Measurements from ENCODE around the gene SEMA5A. TPM values are rescaled to one million over a fixed set of nuclear protein-coding genes. Genes with fewer than 3 reads are reported as not detected.

Gene SEMA5A
- total RNA-seq, 6 experiments from 2014 or later: 3.1 to 12.6 (median 5.7) TPM

DNA sequence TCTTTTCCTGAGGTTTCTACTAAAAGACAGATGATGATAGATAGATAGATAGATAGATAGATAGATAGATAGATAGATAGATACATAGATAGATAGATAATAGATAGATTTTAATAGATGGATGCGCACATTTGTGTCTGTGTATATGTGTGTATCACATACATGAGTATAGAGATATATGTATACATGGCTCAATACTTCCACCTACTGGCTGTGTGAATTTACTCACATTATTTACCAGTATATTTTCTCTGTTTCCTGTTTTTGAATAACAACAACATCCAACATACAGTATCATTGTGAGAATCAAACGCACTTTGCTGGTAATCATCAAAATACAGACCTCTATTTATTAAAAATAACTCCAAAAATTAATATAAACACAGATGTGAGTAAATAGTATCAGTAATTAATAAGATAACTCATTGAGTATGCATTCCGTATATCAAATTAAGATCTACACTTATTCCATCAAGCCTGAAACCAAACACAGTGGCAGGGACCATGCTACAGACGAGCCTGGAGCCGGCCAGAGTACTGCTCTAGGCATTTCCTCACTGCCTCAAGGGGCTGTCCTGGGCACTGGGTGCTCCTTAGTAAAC, 338.0 kb downstream of the SEMA5A start:
- no peaks in the 10 kb centered on the region for H3K27me3 ChIP-seq
- WGBS (ENCODE audit: insufficient coverage, low coverage, low lambda C conversion rate, missing lambda C conversion rate): 39% methylated on average over 5 of the region's 5 CpGs
- no peaks in the 10 kb centered on the region for H3K4me1 ChIP-seq
- ATAC-seq (peak; percentile 50 to 66 (median 58)), DNase-seq (no peak)
- no peaks in the 10 kb centered on the region for H3K36me3 ChIP-seq
- intact Hi-C loops (cut with DNase I): no loop called here
- TF ChIP-seq POLR2A (IDR thresholded peaks at IDR 0.05): no peak
- TF ChIP-seq, protein P1, sequence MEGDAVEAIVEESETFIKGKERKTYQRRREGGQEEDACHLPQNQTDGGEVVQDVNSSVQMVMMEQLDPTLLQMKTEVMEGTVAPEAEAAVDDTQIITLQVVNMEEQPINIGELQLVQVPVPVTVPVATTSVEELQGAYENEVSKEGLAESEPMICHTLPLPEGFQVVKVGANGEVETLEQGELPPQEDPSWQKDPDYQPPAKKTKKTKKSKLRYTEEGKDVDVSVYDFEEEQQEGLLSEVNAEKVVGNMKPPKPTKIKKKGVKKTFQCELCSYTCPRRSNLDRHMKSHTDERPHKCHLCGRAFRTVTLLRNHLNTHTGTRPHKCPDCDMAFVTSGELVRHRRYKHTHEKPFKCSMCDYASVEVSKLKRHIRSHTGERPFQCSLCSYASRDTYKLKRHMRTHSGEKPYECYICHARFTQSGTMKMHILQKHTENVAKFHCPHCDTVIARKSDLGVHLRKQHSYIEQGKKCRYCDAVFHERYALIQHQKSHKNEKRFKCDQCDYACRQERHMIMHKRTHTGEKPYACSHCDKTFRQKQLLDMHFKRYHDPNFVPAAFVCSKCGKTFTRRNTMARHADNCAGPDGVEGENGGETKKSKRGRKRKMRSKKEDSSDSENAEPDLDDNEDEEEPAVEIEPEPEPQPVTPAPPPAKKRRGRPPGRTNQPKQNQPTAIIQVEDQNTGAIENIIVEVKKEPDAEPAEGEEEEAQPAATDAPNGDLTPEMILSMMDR (IDR thresholded peaks at IDR 0.05): peak; percentile 49 to 56 (median 53)
- H3K9me3 ChIP-seq: no peaks in the 10 kb centered on the region
- H3K4me3 ChIP-seq: no peak overlapping the region
- no peak overlapping the region for H3K27ac ChIP-seq

DNA sequence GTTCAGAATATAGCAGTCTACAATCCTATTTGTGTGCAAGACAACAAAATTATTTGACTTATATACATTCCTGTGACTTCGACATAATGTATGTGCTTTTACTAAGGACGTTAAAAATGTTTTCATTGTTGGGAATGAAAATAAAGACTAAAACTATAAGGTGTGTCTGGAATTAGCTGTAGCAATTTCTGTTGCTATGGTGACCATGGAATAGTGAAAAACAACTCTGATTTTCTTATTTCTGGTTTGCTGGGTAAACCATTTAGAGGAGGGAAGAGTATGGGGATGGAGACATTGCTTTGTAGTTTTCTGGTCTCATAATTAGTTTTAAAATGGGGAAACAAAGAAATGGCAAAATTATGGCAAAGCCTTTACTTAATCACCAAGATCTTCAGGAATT, 343.2 kb downstream of the SEMA5A start:
- Histone ChIP-seq H3K27me3 (no peaks in the 10 kb centered on the region), H3K4me1 (no peaks in the 10 kb centered on the region), H3K36me3 (no peaks in the 10 kb centered on the region), H3K9me3 (no peaks in the 10 kb centered on the region), H3K27ac (no peak overlapping the region), H3K4me3 (no peak overlapping the region)
- ATAC-seq (no peak), DNase-seq (no peak)
- 82% methylated on average over 2 of the region's 2 CpGs for WGBS (ENCODE audit: insufficient coverage, low coverage, low lambda C conversion rate, missing lambda C conversion rate)
- intact Hi-C loops (cut with DNase I): no loop called here
- TF ChIP-seq, protein P1 (IDR thresholded peaks at IDR 0.05): no peak
- no peak for TF ChIP-seq POLR2A (IDR thresholded peaks at IDR 0.05)

DNA sequence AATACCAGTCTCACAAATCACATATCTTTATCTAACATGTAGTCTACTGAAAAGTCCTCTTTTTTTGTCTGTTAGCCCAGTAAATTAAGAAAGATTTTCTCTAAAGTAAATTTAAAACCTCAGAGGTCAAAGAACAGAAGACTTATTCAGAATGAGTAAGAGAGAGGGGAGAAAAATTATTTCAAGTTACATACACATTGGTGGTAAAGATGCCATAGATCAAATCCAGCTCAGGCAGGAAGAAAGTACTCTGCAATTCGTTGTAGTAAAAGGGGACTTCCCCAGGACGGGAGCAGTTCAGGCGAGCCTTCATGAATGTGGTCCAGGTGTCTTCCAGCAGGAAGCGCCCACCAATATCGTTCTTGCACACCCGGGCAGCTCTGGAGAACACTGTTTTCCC, 344.1 kb downstream of the SEMA5A start:
- ATAC-seq: no peak
- no peak overlapping the region for H3K4me3 ChIP-seq
- no peak for DNase-seq
- no peaks in the 10 kb centered on the region for H3K9me3 ChIP-seq
- intact Hi-C loops (cut with DNase I): no loop called here
- TF ChIP-seq, protein P1 (IDR thresholded peaks at IDR 0.05): no peak
- no peak for TF ChIP-seq POLR2A (IDR thresholded peaks at IDR 0.05)
- H3K27me3 ChIP-seq: no peaks in the 10 kb centered on the region
- H3K4me1 ChIP-seq: no peaks in the 10 kb centered on the region
- no peak overlapping the region for H3K27ac ChIP-seq
- H3K36me3 ChIP-seq: no peaks in the 10 kb centered on the region
- 58% methylated on average over 6 of the region's 6 CpGs for WGBS (ENCODE audit: insufficient coverage, low coverage, low lambda C conversion rate, missing lambda C conversion rate)

DNA sequence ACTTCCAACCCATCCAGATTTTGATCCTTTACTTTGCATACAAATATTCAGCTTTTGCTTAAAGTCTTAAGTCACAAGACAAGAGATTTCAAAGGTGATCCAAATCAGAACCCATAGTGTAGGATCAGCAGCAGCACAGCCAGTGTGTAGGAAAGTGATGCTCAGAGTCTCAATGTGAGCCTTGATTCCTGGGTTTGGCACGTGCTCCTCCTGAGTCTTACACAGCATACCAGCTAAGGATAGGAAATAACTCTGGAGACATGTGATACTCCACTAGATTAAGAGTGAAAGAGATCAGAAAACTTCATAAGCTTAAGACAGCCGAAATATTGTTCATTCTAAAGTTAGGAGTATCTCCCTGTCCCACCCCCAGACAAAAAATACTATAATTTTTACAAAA, 344.9 kb downstream of the SEMA5A start:
- Histone ChIP-seq H3K27ac (no peak overlapping the region), H3K4me3 (no peak overlapping the region), H3K4me1 (no peaks in the 10 kb centered on the region), H3K27me3 (no peaks in the 10 kb centered on the region), H3K9me3 (no peaks in the 10 kb centered on the region), H3K36me3 (no peaks in the 10 kb centered on the region)
- intact Hi-C loops (cut with DNase I): no loop called here
- ATAC-seq (no peak), DNase-seq (no peak)
- 62% methylated on average over 2 of the region's 2 CpGs for WGBS (ENCODE audit: insufficient coverage, low coverage, low lambda C conversion rate, missing lambda C conversion rate)
- no peak for TF ChIP-seq POLR2A (IDR thresholded peaks at IDR 0.05)
- TF ChIP-seq, protein P1 (IDR thresholded peaks at IDR 0.05): no peak

DNA sequence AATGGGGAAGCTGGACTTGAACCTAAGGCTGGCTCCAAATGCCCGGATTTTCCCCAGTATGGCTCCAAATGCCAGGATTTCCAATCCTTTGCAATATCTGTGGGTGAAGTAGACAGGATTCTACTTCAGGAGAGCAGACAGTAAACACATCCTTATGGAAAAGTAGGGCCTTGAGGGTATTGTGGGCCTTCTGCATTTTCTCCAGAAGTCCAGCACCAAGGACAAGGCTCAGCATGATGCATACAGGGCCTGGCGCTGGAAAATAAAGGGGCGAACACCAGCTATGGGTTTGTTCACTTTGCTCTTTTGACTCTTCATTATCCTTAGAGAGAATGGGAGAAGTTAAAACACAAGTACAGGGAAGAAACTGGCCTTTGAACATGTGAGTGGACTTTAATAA, 347.5 kb downstream of the SEMA5A start:
- intact Hi-C loops (cut with DNase I): no loop called here
- Histone ChIP-seq H3K4me1 (no peaks in the 10 kb centered on the region), H3K4me3 (no peak overlapping the region), H3K27me3 (no peaks in the 10 kb centered on the region), H3K27ac (no peak overlapping the region), H3K36me3 (no peaks in the 10 kb centered on the region), H3K9me3 (no peaks in the 10 kb centered on the region)
- ATAC-seq (no peak), DNase-seq (no peak)
- WGBS (ENCODE audit: insufficient coverage, low coverage, low lambda C conversion rate, missing lambda C conversion rate): 70% methylated on average over 3 of the region's 3 CpGs
- no peak for TF ChIP-seq POLR2A (IDR thresholded peaks at IDR 0.05)
- TF ChIP-seq, protein P1 (IDR thresholded peaks at IDR 0.05): no peak
